Mammary epithelial cell (primary cell): ENCODE data around the gene TESMIN.

Source experiments
- CTCF ChIP-seq, 2 donors: IDR thresholded peaks in 1 of 2; conservative IDR thresholded peaks in 1 of 2; 2 replicates each; pipeline ENCODE4 v1.5.1; 2011 to 2012; ENCODE audit warnings: inconsistent platforms in 2 of 2, low read length in 2 of 2, mild to moderate bottlenecking in 2 of 2, control low read depth in 1 of 2, low read depth in 1 of 2; ENCODE audit not compliant: insufficient read depth in 1 of 2; ENCODE audit errors: extremely low read depth in 1 of 2
- EZH2 ChIP-seq: IDR thresholded peaks from 2 replicates; pipeline ENCODE4 v1.6.1; 2012; ENCODE audit warnings: low read length, inconsistent platforms, borderline replicate concordance

GRCh38 chr11:68711114-68711513, 40.2 kb downstream of the TESMIN start:
- no peak for TF ChIP-seq CTCF (conservative IDR thresholded peaks at IDR 0.05 in 1 of 2, IDR thresholded peaks at IDR 0.05 in 1 of 2; ENCODE audit: extremely low read depth in 1 of 2, insufficient read depth in 1 of 2, low read depth in 1 of 2, low read length in 2 of 2)
- TF ChIP-seq EZH2 = no peak
